H9 (cell line): Measurements from ENCODE around the gene PLXNA1. TPM values are rescaled to one million over a fixed set of nuclear protein-coding genes. Genes with fewer than 3 reads are reported as not detected.

Experiments used
- DNase-seq: peaks from one replicate; pipeline ENCODE4 v3.0.0-alpha.2; 2017
- H2AFZ ChIP-seq: one replicate; pipeline ENCODE4 v1.6.1; 2013; ENCODE audit warnings: mild to moderate bottlenecking, low read length, control low read depth, moderate library complexity
- H2AK5ac ChIP-seq: 2 replicates; pipeline ENCODE4 v1.6.1; 2013; ENCODE audit warnings: low read length, control low read depth, mixed read lengths; ENCODE audit not compliant: insufficient read length
- H2BK120ac ChIP-seq: one replicate; pipeline ENCODE4 v1.6.1; 2013; ENCODE audit warnings: low read depth, mild to moderate bottlenecking, low read length, control low read depth, inconsistent platforms; ENCODE audit not compliant: poor library complexity, severe bottlenecking
- H2BK12ac ChIP-seq: 2 replicates; pipeline ENCODE4 v1.6.1; 2013; ENCODE audit warnings: low read length, control low read depth, mixed read lengths, low read depth; ENCODE audit not compliant: insufficient read length
- H2BK15ac ChIP-seq: 2 replicates; pipeline ENCODE4 v1.6.1; 2013; ENCODE audit warnings: low read depth, low read length, control low read depth
- H2BK20ac ChIP-seq: one replicate; pipeline ENCODE4 v1.6.1; 2013; ENCODE audit warnings: low read depth, mild to moderate bottlenecking, low read length, control low read depth, inconsistent platforms; ENCODE audit not compliant: poor library complexity, severe bottlenecking
- H2BK5ac ChIP-seq: 2 replicates; pipeline ENCODE4 v1.6.1; 2013; ENCODE audit warnings: low read length, control low read depth, mixed read lengths; ENCODE audit not compliant: insufficient read length
- H3K14ac ChIP-seq: 2 replicates; pipeline ENCODE4 v1.6.1; 2013; ENCODE audit warnings: low read length, control low read depth; ENCODE audit not compliant: insufficient read depth
- H3K18ac ChIP-seq: 2 replicates; pipeline ENCODE4 v1.6.1; 2013; ENCODE audit warnings: low read depth, mild to moderate bottlenecking, mixed read lengths, low read length, control low read depth; ENCODE audit not compliant: insufficient read length
- H3K23ac ChIP-seq: 2 replicates; pipeline ENCODE4 v1.6.1; 2013; ENCODE audit warnings: low read length, control low read depth, mixed read lengths, low read depth; ENCODE audit not compliant: insufficient read length
- H3K23me2 ChIP-seq: 2 replicates; pipeline ENCODE4 v1.6.1; 2013; ENCODE audit warnings: low read depth, mild to moderate bottlenecking, mixed read lengths, low read length, control low read depth; ENCODE audit not compliant: insufficient read length, poor library complexity, severe bottlenecking
- H3K27ac ChIP-seq: 2 replicates; pipeline ENCODE4 v1.5.1; 2013; ENCODE audit warnings: low read length, control low read depth, mixed read lengths, low read depth; ENCODE audit not compliant: insufficient read length
- H3K27me3 ChIP-seq: 2 replicates; pipeline ENCODE4 v1.6.1; 2013; ENCODE audit warnings: low read length, control low read depth, inconsistent platforms; ENCODE audit not compliant: insufficient read depth
- H3K4ac ChIP-seq: 2 replicates; pipeline ENCODE4 v1.6.1; 2013; ENCODE audit warnings: low read depth, mild to moderate bottlenecking, control low read depth, inconsistent platforms, low read length, moderate library complexity
- H3K4me1 ChIP-seq: 2 replicates; pipeline ENCODE4 v1.6.1; 2013; ENCODE audit warnings: low read length, control low read depth, inconsistent platforms; ENCODE audit not compliant: insufficient read depth
- H3K4me2 ChIP-seq: 2 replicates; pipeline ENCODE4 v1.6.1; 2013; ENCODE audit warnings: low read length, control low read depth, mixed read lengths; ENCODE audit not compliant: insufficient read length, insufficient read depth
- H3K56ac ChIP-seq: 2 replicates; pipeline ENCODE4 v1.6.1; 2013; ENCODE audit warnings: low read depth, mild to moderate bottlenecking, mixed read lengths, low read length, control low read depth; ENCODE audit not compliant: insufficient read length
- H3K79me1 ChIP-seq: 2 replicates; pipeline ENCODE4 v1.6.1; 2013; ENCODE audit warnings: low read depth, mild to moderate bottlenecking, moderate library complexity, low read length, control low read depth, inconsistent platforms; ENCODE audit not compliant: insufficient read depth, poor library complexity, severe bottlenecking
- H3K79me2 ChIP-seq: 2 replicates; pipeline ENCODE4 v1.6.1; 2013; ENCODE audit warnings: low read length, control low read depth, inconsistent platforms; ENCODE audit not compliant: insufficient read depth
- H3K9ac ChIP-seq: 2 replicates; pipeline ENCODE4 v1.6.1; 2013; ENCODE audit warnings: low read length, control low read depth, mixed read lengths; ENCODE audit not compliant: insufficient read length; ENCODE audit errors: extremely low read depth
- H3K9me3 ChIP-seq: one replicate; pipeline ENCODE4 v1.6.1; 2013; ENCODE audit warnings: low read depth, low read length, inconsistent platforms; ENCODE audit not compliant: control insufficient read depth
- H3T11ph ChIP-seq: one replicate; pipeline ENCODE4 v1.6.1; 2013; ENCODE audit warnings: mild to moderate bottlenecking, low read length, control low read depth, inconsistent platforms
- H4K20me1 ChIP-seq: one replicate; pipeline ENCODE4 v1.6.1; 2013; ENCODE audit not compliant: control insufficient read depth, insufficient read length, insufficient read depth
- H4K5ac ChIP-seq: 2 replicates; pipeline ENCODE4 v1.6.1; 2013; ENCODE audit warnings: low read depth, mild to moderate bottlenecking, mixed read lengths, low read length, control low read depth; ENCODE audit not compliant: insufficient read length
- H4K8ac ChIP-seq: replicated peaks from 2 replicates; pipeline ENCODE4 v1.6.1; 2013; ENCODE audit warnings: low read length, control low read depth, mixed read lengths, low read depth; ENCODE audit not compliant: insufficient read length
- H4K91ac ChIP-seq: 2 replicates; pipeline ENCODE4 v1.6.1; 2013; ENCODE audit warnings: low read depth, mild to moderate bottlenecking, moderate library complexity, mixed read lengths, low read length, control low read depth; ENCODE audit not compliant: insufficient read length
- H3K27ac Mint-ChIP-seq, 3 experiments: 2 replicates in 2 of 3; 3 replicates in 1 of 3; pipeline ENCODE4 v1.8.0; 2020 to 2021; ENCODE audit warnings: mixed read lengths in 3 of 3, mild to moderate bottlenecking in 1 of 3, moderate library complexity in 1 of 3
- H3K27me3 Mint-ChIP-seq: 2 replicates; pipeline ENCODE4 v1.8.0; 2021; ENCODE audit warnings: low read depth, mild to moderate bottlenecking, moderate library complexity, mixed read lengths
- H3K36me3 Mint-ChIP-seq, 3 experiments: 2 replicates in 2 of 3; 3 replicates in 1 of 3; pipeline ENCODE4 v1.8.0; 2020 to 2021; ENCODE audit warnings: low read depth in 3 of 3, mixed read lengths in 3 of 3; ENCODE audit not compliant: insufficient read depth in 1 of 3
- H3K4me1 Mint-ChIP-seq, 2 experiments: 2 replicates each; pipeline ENCODE4 v1.8.0; 2020; ENCODE audit warnings: mixed read lengths in 2 of 2
- H3K4me3 Mint-ChIP-seq, 2 experiments: 2 replicates in 1 of 2; 3 replicates in 1 of 2; pipeline ENCODE4 v1.8.0; 2020 to 2021; ENCODE audit warnings: mild to moderate bottlenecking in 2 of 2, mixed read lengths in 2 of 2, moderate library complexity in 1 of 2
- H3K9me3 Mint-ChIP-seq, 2 experiments: 2 replicates in 1 of 2; 3 replicates in 1 of 2; pipeline ENCODE4 v1.8.0; 2020; ENCODE audit warnings: mild to moderate bottlenecking in 2 of 2, mixed read lengths in 2 of 2, moderate library complexity in 1 of 2
- CTCF ChIP-seq: fragments of 200-600 bp; sonication (generic); conservative IDR thresholded peaks from 3 replicates; pipeline ENCODE4 v1.8.0; 2021; ENCODE audit warnings: antibody characterized with exemption, mild to moderate bottlenecking
- WGBS: extraction: QIAGEN DNeasy Blood & Tissue Kit; methylation state at CpG from one replicate; pipeline ENCODE4 v1.1.7; 2013; ENCODE audit warnings: missing lambda C conversion rate, low lambda C conversion rate, mixed read lengths; ENCODE audit not compliant: insufficient read length; ENCODE audit errors: extremely low coverage; 5-methylcytosine and 5-hydroxymethylcytosine counted together
- total RNA-seq: library from RNA; stranded (reverse); gene quantifications from 2 replicates; pipeline ENCODE4 v1.2.1, GENCODE V29; 2021

PLXNA1 gene
- total RNA-seq, 1 experiment from 2014 or later, result 42.1 TPM

GRCh38 chr3:126937533-126937932 lies 45.4 kb upstream of the PLXNA1 start:
- Histone ChIP-seq H4K20me1 (no peaks in the 10 kb centered on the region), H2BK15ac (no peak overlapping the region), H3K4me1 (no peaks in the 10 kb centered on the region), H3K79me2 (no peaks in the 10 kb centered on the region), H3K18ac (no peak overlapping the region), H3K9ac (no peak overlapping the region), H3K23ac (no peak overlapping the region), H2BK5ac (no peak overlapping the region), H3K27ac (no peak overlapping the region), H4K8ac (no peak overlapping the region), H3K56ac (no peak overlapping the region), H2AFZ (no peak overlapping the region), H3K4ac (no peak overlapping the region), H4K5ac (no peak overlapping the region), H3T11ph (no peak overlapping the region), H2AK5ac (no peak overlapping the region), H3K79me1 (no peaks in the 10 kb centered on the region), H3K9me3 (no peaks in the 10 kb centered on the region), H2BK12ac (no peak overlapping the region), H3K4me2 (no peak overlapping the region), H2BK20ac (no peak overlapping the region), H3K14ac (no peak overlapping the region), H4K91ac (no peak overlapping the region), H2BK120ac (no peak overlapping the region), H3K27me3 (no peaks in the 10 kb centered on the region), H3K23me2 (no peaks in the 10 kb centered on the region)
- Mint-ChIP-seq H3K27me3 (no peaks in the 10 kb centered on the region), H3K4me3 (no peak overlapping the region), H3K9me3 (no peaks in the 10 kb centered on the region), H3K36me3 (no peaks in the 10 kb centered on the region), H3K4me1 (peaks cover 0 to 4% of the 10 kb centered on the region in 2 experiments; a peak in 2 of 4 replicates), H3K27ac (no peak overlapping the region; a peak in 1 of 7 replicates)
- no peak for TF ChIP-seq CTCF
- no CpG with 5 or more reads among the region's 2 CpGs for WGBS
- no peak for DNase-seq
